Measurements from ENCODE around the gene AMMECR1L.
"Not testable (repeated sequence)": the region's sequence is repeated elsewhere in the genome, so short reads cannot be mapped to it uniquely, and the experiment has no call there.

Gene AMMECR1L

GRCh38 chr2:127885780-127886592 lies at the start of gene AMMECR1L:
Gene AMMECR1L (minus strand): TSS chr2:127885956. CDS start chr2:127874234, 11,722 bp downstream.
- DNase-seq: peak in 55 of 58 donors; percentile 14 to 84 (median 63)

GRCh38 chr2:127935337-127935736 lies 49.6 kb upstream of the AMMECR1L start:
- no peak for DNase-seq

- DNase-seq: no peak
These were observed 46.6 kb upstream of the AMMECR1L start for GRCh38 chr2:127932199-127932876.

GRCh38 chr2:127929449-127929848 lies 43.7 kb upstream of the AMMECR1L start:
- no peak for DNase-seq

GRCh38 chr2:127927384-127927783 lies 41.6 kb upstream of the AMMECR1L start:
- DNase-seq: no peak

- DNase-seq: no peak
These were observed 32.2 kb upstream of the AMMECR1L start for GRCh38 chr2:127917916-127918315.

GRCh38 chr2:127913808-127914457 lies 28.2 kb upstream of the AMMECR1L start:
- no peak for DNase-seq

- no peak for DNase-seq
These were observed 26.0 kb upstream of the AMMECR1L start for GRCh38 chr2:127911737-127912136.

- no peak for DNase-seq
These were observed 24.7 kb upstream of the AMMECR1L start for GRCh38 chr2:127910415-127910814.

- no peak for DNase-seq
These were observed 23.3 kb upstream of the AMMECR1L start for GRCh38 chr2:127909019-127909418.

GRCh38 chr2:127907733-127908400 lies 22.1 kb upstream of the AMMECR1L start:
- not testable (repeated sequence) for DNase-seq

GRCh38 chr2:127906206-127906926 lies 20.6 kb upstream of the AMMECR1L start:
- DNase-seq: peak in 1 of 58 donors; percentile 17

- DNase-seq: peak in 46 of 58 donors; percentile 5 to 75 (median 31)
These were observed 15.7 kb upstream of the AMMECR1L start for GRCh38 chr2:127901339-127902056.

- no peak for DNase-seq
These were observed 11.9 kb upstream of the AMMECR1L start for GRCh38 chr2:127897531-127898211.

- DNase-seq: no peak
These were observed 7.7 kb upstream of the AMMECR1L start for GRCh38 chr2:127893494-127893893.

GRCh38 chr2:127893033-127893432 lies 7.3 kb upstream of the AMMECR1L start:
- DNase-seq: no peak

- peak in 2 of 58 donors; percentile 10 to 13 for DNase-seq
These were observed 6.1 kb upstream of the AMMECR1L start for GRCh38 chr2:127891811-127892210.

- not testable (repeated sequence) for DNase-seq
These were observed 5.0 kb upstream of the AMMECR1L start for GRCh38 chr2:127890756-127891155.

GRCh38 chr2:127888772-127889171 lies 3.0 kb upstream of the AMMECR1L start:
- DNase-seq: no peak

GRCh38 chr2:127887776-127888130 lies 2.0 kb upstream of the AMMECR1L start:
- DNase-seq: no peak
